OCI-LY7 (cell line): Measurements from ENCODE around the gene TIMM8A. TPM values are rescaled to one million over a fixed set of nuclear protein-coding genes. Genes with fewer than 3 reads are reported as not detected.

ENCODE experiments used
- BruUV-seq: library from RNA; stranded (reverse); fragments of 400-500 nt; replicated peaks from 2 replicates; lab custom pipeline; 2021; lab: Mats Ljungman, UMichigan
- CTCF ChIA-PET: fragments of 300-600 bp; sonication (Branson Sonifier 250); formaldehyde crosslinking; loops from one replicate; lab custom pipeline; 2022; ENCODE audit warnings: antibody characterized with exemption; ENCODE audit not compliant: unreplicated experiment; lab: Charles Lee
- POLR2A ChIA-PET: fragments of 300-600 bp; sonication (Branson Sonifier 250); formaldehyde crosslinking; loops from one replicate; lab custom pipeline; 2022; ENCODE audit warnings: antibody characterized with exemption; lab: Charles Lee
- DNase-seq: peaks from one replicate; pipeline ENCODE4 v3.0.0-alpha.2; 2015; ENCODE audit warnings: low spot score
- H2AFZ ChIP-seq: fragments of 200-600 bp; sonication (generic), shearing (Covaris generic); 2 replicates; pipeline ENCODE4 v1.6.1; 2014; ENCODE audit warnings: mild to moderate bottlenecking, antibody characterized with exemption, low read length, moderate library complexity
- H3K27ac ChIP-seq: fragments of 200-600 bp; sonication (generic); 2 replicates; pipeline ENCODE4 v1.5.1; 2014; ENCODE audit warnings: mixed run types, low read depth, mild to moderate bottlenecking, moderate library complexity, low read length, inconsistent platforms; ENCODE audit not compliant: poor library complexity, severe bottlenecking
- H3K36me3 ChIP-seq: fragments of 200-600 bp; sonication (generic); 2 replicates; pipeline ENCODE4 v1.6.1; 2014; ENCODE audit warnings: mild to moderate bottlenecking, antibody characterized with exemption, low read length, moderate library complexity, mixed read lengths; ENCODE audit not compliant: insufficient read depth
- H3K4me1 ChIP-seq: fragments of 200-600 bp; sonication (generic); 2 replicates; pipeline ENCODE4 v1.5.1; 2014; ENCODE audit warnings: mild to moderate bottlenecking, low read length; ENCODE audit not compliant: insufficient read depth, poor library complexity, severe bottlenecking
- H3K4me2 ChIP-seq: fragments of 200-600 bp; sonication (generic); 2 replicates; pipeline ENCODE4 v1.6.1; 2014; ENCODE audit warnings: mild to moderate bottlenecking, low read length
- H3K4me3 ChIP-seq: fragments of 200-600 bp; sonication (generic); 2 replicates; pipeline ENCODE4 v1.5.1; 2014; ENCODE audit warnings: mild to moderate bottlenecking, low read depth, low read length; ENCODE audit not compliant: poor library complexity, severe bottlenecking
- H3K79me2 ChIP-seq: fragments of 200-600 bp; sonication (generic); 2 replicates; pipeline ENCODE4 v1.6.1; 2016; ENCODE audit warnings: low read depth, mild to moderate bottlenecking, low read length, moderate library complexity, mixed read lengths; ENCODE audit not compliant: insufficient read depth
- H3K9me2 ChIP-seq: fragments of 200-600 bp; sonication (generic); 2 replicates; pipeline ENCODE4 v1.6.1; 2016; ENCODE audit warnings: mild to moderate bottlenecking, low read length, mixed read lengths; ENCODE audit not compliant: insufficient read depth
- H3K9me3 ChIP-seq: fragments of 200-600 bp; sonication (generic); 2 replicates; pipeline ENCODE4 v1.6.1; 2014; ENCODE audit warnings: mild to moderate bottlenecking, mixed run types, low read length, mixed read lengths
- H4K20me1 ChIP-seq: fragments of 200-600 bp; sonication (generic); 2 replicates; pipeline ENCODE4 v1.6.1; 2014; ENCODE audit warnings: mild to moderate bottlenecking, antibody characterized with exemption, low read length, moderate library complexity, mixed read lengths; ENCODE audit not compliant: insufficient read depth
- CTCF ChIP-seq: fragments of 200-600 bp; sonication (generic); conservative IDR thresholded peaks from 2 replicates; pipeline ENCODE4 v1.5.1; 2014; ENCODE audit warnings: mild to moderate bottlenecking, antibody characterized with exemption, low read length, moderate library complexity, mixed read lengths
- EZH2phosphoT487 ChIP-seq: fragments of 200-600 bp; sonication (generic); IDR thresholded peaks from 2 replicates; pipeline ENCODE4 v1.6.1; 2018; ENCODE audit warnings: low read depth, borderline replicate concordance, mild to moderate bottlenecking, mixed run types, antibody characterized with exemption, low read length, moderate library complexity, mixed read lengths
- intact Hi-C: fragments of 100-400 bp; cut with micrococcal nuclease; formaldehyde crosslinking; loops from one replicate; pipeline ENCODE4 v1.10.0; 2022; ENCODE audit not compliant: unreplicated experiment
- total RNA-seq, 2 experiments: library from RNA; depleted of rRNA in 1 of 2; stranded (reverse); fragments of >200 nt in 1 of 2; shearing (Covaris generic) in 1 of 2; gene quantifications; 2 replicates each; pipeline ENCODE4 v1.2.3, GENCODE V29; 2014 to 2022

The TIMM8A gene
- total RNA-seq, 2 experiments from 2014 or later, result 14.9 to 33.5 TPM

- Histone ChIP-seq H3K79me2 (peaks cover 7% of the 10 kb centered on the region; the same call in 1 of the 2 replicates), H3K9me2 (no peaks in the 10 kb centered on the region), H3K27ac (peak overlapping the region; percentile 57), H3K4me2 (no peak overlapping the region), H3K4me3 (no peak overlapping the region), H3K9me3 (no peaks in the 10 kb centered on the region), H2AFZ (no peak overlapping the region), H3K36me3 (peaks cover 84% of the 10 kb centered on the region), H4K20me1 (no peaks in the 10 kb centered on the region), H3K4me1 (peaks cover 49% of the 10 kb centered on the region)
- no peak for TF ChIP-seq EZH2phosphoT487
- TF ChIP-seq CTCF, result no peak
- intact Hi-C loops, result no loop called here
- POLR2A ChIA-PET, result interaction anchor here (0.6 to 2.2 kb wide), 3 partner anchors 11 to 32 kb away, joined by 3 to 6 read pairs (median 4); partner anchors contain the start of gene BTK
- BruUV-seq, result no TSS peak
- CTCF ChIA-PET, result no interaction called here
- no peak for DNase-seq
Measured at GRCh38 chrX:101360390-101360789, 11.8 kb upstream of the TIMM8A start.

GRCh38 chrX:101359966-101360365, 11.4 kb upstream of the TIMM8A start:
- intact Hi-C loops, result loop anchor here (2.0 kb wide), 1 partner anchor 31 kb away; the partner anchor contains the start of gene RPL36A
- Histone ChIP-seq H3K36me3 (peaks cover 84% of the 10 kb centered on the region), H3K79me2 (peaks cover 7% of the 10 kb centered on the region; the same call in 1 of the 2 replicates), H3K9me2 (no peaks in the 10 kb centered on the region), H3K4me3 (no peak overlapping the region), H3K4me2 (no peak overlapping the region), H3K27ac (peak overlapping the region; percentile 57), H3K9me3 (no peaks in the 10 kb centered on the region), H2AFZ (no peak overlapping the region), H4K20me1 (no peaks in the 10 kb centered on the region), H3K4me1 (peaks cover 49% of the 10 kb centered on the region)
- BruUV-seq, result no TSS peak
- CTCF ChIA-PET, result no interaction called here
- DNase-seq, result no peak
- TF ChIP-seq EZH2phosphoT487 (no peak), CTCF (no peak)
- POLR2A ChIA-PET, result interaction anchor here (0.9 to 2.2 kb wide), 2 partner anchors 26 to 32 kb away, joined by 3 to 6 read pairs; partner anchors contain the start of gene BTK

- no TSS peak for BruUV-seq
Measured at GRCh38 chrX:101357166-101357795, 8.7 kb upstream of the TIMM8A start.

More at GRCh38 chrX:101357166-101357795, 8.7 kb upstream of the TIMM8A start:
- Histone ChIP-seq H3K9me3 (no peaks in the 10 kb centered on the region), H3K36me3 (peaks cover 86% of the 10 kb centered on the region), H4K20me1 (no peaks in the 10 kb centered on the region), H3K9me2 (no peaks in the 10 kb centered on the region), H2AFZ (no peak overlapping the region), H3K27ac (peak overlapping the region; percentile 89), H3K4me3 (no peak overlapping the region), H3K4me1 (peaks cover 42% of the 10 kb centered on the region), H3K79me2 (peaks cover 7% of the 10 kb centered on the region; the same call in 1 of the 2 replicates), H3K4me2 (peak overlapping the region; percentile 70)
- POLR2A ChIA-PET, result interaction anchor here (0.6 to 2.0 kb wide), 6 partner anchors 8 to 47 kb away, joined by 3 to 17 read pairs (median 9); partner anchors contain the start of genes RPL36A and TIMM8A
- TF ChIP-seq CTCF (peak; percentile 70), EZH2phosphoT487 (no peak)
- CTCF ChIA-PET, result no interaction called here
- DNase-seq, result peak; percentile 49
- intact Hi-C loops, result no loop called here
